Measurements from ENCODE around the gene CYP2W1. TPM values are rescaled to one million over a fixed set of nuclear protein-coding genes. Genes with fewer than 3 reads are reported as not detected.

CYP2W1 gene
- total RNA-seq, 1 donor from 2014 or later: 15.3 TPM

DNA sequence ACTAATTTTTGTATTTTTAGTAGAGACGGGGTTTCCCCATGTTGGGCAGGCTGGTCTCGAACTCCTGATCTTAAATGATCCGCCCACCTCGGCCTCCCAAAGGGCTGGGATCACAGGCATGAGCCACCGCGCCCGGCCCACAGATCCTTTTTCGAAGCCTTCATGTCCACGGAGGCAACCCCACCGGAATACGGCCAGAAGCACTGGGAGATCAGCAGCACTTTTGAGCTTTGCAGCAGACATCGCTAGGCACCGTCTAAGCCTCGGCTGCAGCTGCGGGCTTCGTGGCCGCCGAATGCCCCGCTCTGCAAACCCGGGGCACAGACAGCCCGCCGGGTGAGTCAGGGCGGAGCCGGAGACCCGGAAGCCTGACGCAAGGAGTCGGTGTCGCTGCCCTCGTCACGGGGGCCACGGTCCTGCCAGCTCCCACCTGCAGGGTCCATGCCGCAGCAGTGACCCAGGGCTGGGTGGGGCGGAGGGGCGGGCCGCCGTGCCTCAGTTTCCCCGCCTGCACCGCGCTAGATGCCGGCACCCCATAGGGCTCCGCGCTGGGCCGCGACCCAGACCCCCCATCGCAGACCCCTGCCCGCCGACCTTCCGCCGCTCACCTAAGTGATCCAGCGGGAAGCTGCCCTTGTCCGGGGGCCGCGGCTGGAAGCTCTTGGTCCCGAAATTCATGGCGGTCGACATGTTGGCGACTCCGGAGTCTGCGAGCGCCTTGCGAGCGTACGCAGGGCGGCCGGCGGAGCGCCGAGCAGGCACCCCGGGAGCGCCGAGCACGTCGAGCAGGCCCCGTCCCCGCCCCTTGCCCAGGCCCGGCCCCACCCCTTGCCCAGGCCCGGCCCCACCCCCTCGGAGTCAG is 7.9 kb upstream of the CYP2W1 start, which contains the start of gene COX19:
COX19 (minus strand) TSS at position 730 of the 862 bp plus-strand sequence; CDS start at position 690, 40 bp downstream.
- TF ChIP-seq, protein P1, sequence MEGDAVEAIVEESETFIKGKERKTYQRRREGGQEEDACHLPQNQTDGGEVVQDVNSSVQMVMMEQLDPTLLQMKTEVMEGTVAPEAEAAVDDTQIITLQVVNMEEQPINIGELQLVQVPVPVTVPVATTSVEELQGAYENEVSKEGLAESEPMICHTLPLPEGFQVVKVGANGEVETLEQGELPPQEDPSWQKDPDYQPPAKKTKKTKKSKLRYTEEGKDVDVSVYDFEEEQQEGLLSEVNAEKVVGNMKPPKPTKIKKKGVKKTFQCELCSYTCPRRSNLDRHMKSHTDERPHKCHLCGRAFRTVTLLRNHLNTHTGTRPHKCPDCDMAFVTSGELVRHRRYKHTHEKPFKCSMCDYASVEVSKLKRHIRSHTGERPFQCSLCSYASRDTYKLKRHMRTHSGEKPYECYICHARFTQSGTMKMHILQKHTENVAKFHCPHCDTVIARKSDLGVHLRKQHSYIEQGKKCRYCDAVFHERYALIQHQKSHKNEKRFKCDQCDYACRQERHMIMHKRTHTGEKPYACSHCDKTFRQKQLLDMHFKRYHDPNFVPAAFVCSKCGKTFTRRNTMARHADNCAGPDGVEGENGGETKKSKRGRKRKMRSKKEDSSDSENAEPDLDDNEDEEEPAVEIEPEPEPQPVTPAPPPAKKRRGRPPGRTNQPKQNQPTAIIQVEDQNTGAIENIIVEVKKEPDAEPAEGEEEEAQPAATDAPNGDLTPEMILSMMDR (conservative IDR thresholded peaks at IDR 0.05): no peak
- peak within 1 kb of the TSS; percentile 94 for H3K4me3 Mint-ChIP-seq
- peak within 1 kb of the TSS; percentile 86 for H3K27ac Mint-ChIP-seq
- H3K9me3 Mint-ChIP-seq: no peaks in the 10 kb centered on the region
- no peaks in the 10 kb centered on the region for H3K27me3 Mint-ChIP-seq
- peaks cover 19% of the 10 kb centered on the region for H3K4me1 Mint-ChIP-seq (ENCODE audit: unreplicated experiment)
- peak; percentile 94 for DNase-seq (ENCODE audit: extremely low spot score, unreplicated experiment)
- H3K36me3 Mint-ChIP-seq: no peaks in the 10 kb centered on the region

DNA sequence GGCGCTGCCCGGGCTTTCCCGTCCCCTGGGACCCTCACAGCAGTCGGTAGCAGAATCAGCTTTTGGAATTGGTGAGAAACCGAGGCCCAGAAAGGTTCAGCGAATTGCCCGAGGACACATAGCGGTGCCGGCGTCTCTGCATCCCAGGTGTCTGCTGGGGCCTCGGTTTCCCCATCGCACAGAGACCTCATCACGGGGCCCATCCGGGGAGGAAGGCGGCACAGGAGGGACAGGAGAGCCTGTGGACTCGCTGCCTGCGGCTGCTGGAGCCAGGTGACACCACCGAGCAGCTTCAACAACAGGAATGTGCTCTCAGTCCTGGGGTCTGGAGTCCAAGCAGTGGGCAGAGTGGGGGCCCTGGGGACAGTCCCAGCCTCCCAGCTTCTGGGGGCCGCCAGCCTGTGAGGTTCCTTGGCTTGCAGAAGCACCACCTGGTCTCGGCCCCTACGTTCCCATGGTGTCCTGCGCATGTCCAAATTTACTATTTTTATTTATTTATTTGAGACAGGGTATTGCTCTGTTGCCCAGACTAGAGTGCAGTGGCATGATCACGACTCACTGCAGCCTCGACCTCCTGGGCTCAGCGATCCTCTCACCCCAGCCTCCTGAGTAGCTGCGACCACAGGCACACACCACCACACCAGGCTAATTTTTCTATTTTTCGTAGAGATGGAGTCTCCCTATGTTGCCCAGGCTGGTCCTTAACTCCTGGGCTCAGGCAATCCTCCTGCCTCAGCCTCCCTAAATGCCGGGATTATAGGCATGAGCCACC is 7.1 kb upstream of the CYP2W1 start:
- H3K27ac Mint-ChIP-seq: no peak overlapping the region
- TF ChIP-seq, protein P1 (conservative IDR thresholded peaks at IDR 0.05): no peak
- no peaks in the 10 kb centered on the region for H3K27me3 Mint-ChIP-seq
- H3K4me3 Mint-ChIP-seq: peak overlapping the region; percentile 83
- H3K4me1 Mint-ChIP-seq (ENCODE audit: unreplicated experiment): peaks cover 18% of the 10 kb centered on the region
- H3K9me3 Mint-ChIP-seq: no peaks in the 10 kb centered on the region
- H3K36me3 Mint-ChIP-seq: no peaks in the 10 kb centered on the region
- DNase-seq (ENCODE audit: extremely low spot score, unreplicated experiment): no peak

DNA sequence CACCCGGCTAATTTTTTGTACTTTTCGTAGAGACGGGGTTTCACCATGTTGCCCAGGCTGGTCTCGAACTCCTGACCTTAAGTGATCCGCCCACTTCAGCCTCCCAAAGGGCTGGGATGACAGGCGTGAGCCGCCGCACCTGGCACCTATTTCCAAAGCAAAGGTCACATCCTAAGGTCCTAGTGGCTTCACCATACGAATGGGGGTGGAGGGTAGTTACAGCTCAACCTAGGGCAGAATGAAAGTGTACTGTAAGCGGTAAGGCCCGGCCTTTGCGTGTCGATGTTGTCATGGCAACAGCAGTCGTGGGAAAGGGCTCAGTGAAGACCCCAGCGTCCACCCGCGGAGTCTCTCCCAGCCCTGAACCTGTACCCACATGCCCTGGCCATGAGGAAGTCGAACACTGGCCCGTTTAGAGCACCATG is 6.1 kb upstream of the CYP2W1 start:
- Mint-ChIP-seq H3K36me3 (no peaks in the 10 kb centered on the region), H3K4me1 (ENCODE audit: unreplicated experiment) (peaks cover 15% of the 10 kb centered on the region), H3K4me3 (peak overlapping the region; percentile 80), H3K9me3 (no peaks in the 10 kb centered on the region), H3K27me3 (no peaks in the 10 kb centered on the region), H3K27ac (peak overlapping the region; percentile 84)
- TF ChIP-seq, protein P1 (conservative IDR thresholded peaks at IDR 0.05): no peak
- no peak for DNase-seq (ENCODE audit: extremely low spot score, unreplicated experiment)

DNA sequence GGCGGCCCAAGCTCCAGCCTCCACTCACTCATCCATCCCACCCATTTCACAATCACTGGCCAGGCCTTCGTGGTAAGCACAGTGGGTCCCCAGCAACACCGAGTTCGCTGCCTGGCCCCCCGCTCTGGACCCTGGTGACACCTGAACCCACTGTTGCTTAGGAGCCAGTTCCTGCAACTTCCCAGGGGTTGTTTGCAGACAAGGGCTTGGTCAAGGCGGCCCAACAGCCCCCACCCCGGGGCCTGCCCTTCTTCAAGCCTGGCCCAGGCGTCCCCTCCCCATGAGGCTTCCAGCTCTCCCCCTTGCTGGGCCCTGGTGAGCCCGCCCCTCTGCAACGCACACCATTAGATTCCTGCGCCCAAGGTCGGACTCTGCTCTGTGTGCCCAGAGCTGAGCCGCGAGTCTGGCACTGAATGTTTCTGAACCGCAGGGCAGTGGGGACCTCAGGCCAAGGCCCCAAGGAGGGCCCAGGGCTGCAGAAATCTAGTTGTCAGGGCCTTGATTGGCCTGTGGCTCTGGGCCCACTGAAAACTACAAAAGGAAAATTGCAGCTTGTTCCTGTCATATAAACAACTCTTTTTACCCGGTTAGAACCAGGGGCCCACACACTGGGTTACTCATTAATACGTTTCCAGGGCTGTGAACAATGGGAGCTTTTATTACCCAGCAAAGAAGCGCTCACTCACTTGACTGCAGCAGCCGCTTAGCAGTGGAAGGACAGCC is 5.5 kb upstream of the CYP2W1 start:
- Mint-ChIP-seq H3K4me3 (peak overlapping the region; percentile 80), H3K9me3 (no peaks in the 10 kb centered on the region), H3K27me3 (no peaks in the 10 kb centered on the region), H3K36me3 (no peaks in the 10 kb centered on the region), H3K27ac (peak overlapping the region; percentile 84), H3K4me1 (ENCODE audit: unreplicated experiment) (peaks cover 15% of the 10 kb centered on the region)
- no peak for DNase-seq (ENCODE audit: extremely low spot score, unreplicated experiment)
- TF ChIP-seq, protein P1 (conservative IDR thresholded peaks at IDR 0.05): no peak

DNA sequence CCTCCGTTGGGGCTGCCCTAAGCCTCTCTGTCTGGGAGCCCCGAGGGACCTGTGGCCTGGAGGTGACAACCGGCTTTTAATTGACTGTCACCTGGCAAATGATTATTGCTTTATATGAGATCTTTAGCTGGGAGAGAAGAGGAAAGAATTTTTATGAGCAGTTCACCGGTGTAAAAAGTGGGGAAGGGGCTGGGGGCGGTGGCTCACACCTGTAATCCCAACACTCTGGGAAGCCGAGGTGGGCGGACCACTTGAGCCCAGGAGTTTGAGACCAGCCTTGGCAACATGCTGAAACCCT is 5.0 kb upstream of the CYP2W1 start:
- Mint-ChIP-seq H3K27me3 (no peaks in the 10 kb centered on the region), H3K27ac (peak overlapping the region; percentile 84), H3K4me1 (ENCODE audit: unreplicated experiment) (peaks cover 15% of the 10 kb centered on the region), H3K9me3 (no peaks in the 10 kb centered on the region), H3K4me3 (peak overlapping the region; percentile 80), H3K36me3 (no peaks in the 10 kb centered on the region)
- TF ChIP-seq, protein P1 (conservative IDR thresholded peaks at IDR 0.05): no peak
- no peak for DNase-seq (ENCODE audit: extremely low spot score, unreplicated experiment)
